Thyroid gland (tissue), 4 donors: ENCODE measurements around the gene TFF2.

ENCODE experiments used
- POLR2A ChIP-seq, 2 donors: fragments of 450-650 bp; IDR thresholded peaks; one replicate each; pipeline ENCODE4 v1.6.1; 2017; ENCODE audit warnings: antibody characterized with exemption in 2 of 2, mild to moderate bottlenecking in 2 of 2, moderate library complexity in 1 of 2
- TF ChIP-seq, protein P1 (sequence below), 6 experiments: fragments of 200-600 bp in 3 of 6; fragments of 450-650 bp in 3 of 6; sonication (generic) in 3 of 6; IDR thresholded peaks; one replicate each; pipeline ENCODE4 v1.5.1; 2016 to 2019; ENCODE audit warnings: antibody characterized with exemption in 6 of 6, mild to moderate bottlenecking in 2 of 6, inconsistent platforms in 1 of 6, moderate library complexity in 1 of 6

DNA sequence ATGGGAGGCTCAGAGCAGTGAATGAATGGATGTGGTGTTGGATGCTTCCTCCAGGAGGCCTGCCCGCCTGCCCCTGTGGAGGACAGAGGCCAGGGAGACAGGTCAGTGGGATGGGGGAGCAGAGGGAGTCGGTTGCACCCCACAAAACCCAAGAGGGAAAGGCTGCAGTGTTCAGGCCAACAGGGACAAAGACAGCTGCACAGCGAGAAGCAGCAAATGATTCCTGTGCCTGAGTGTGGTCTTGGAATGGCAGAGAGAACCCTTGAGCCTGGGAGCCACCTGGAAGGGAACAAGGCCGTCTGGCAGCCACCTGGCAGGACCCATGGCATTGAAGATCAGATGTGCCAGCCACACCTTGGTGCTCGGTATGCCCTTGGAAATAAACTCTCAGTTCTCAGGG, 43.7 kb downstream of the TFF2 start:
- TF ChIP-seq POLR2A (IDR thresholded peaks at IDR 0.05): no peak
- TF ChIP-seq, protein P1, sequence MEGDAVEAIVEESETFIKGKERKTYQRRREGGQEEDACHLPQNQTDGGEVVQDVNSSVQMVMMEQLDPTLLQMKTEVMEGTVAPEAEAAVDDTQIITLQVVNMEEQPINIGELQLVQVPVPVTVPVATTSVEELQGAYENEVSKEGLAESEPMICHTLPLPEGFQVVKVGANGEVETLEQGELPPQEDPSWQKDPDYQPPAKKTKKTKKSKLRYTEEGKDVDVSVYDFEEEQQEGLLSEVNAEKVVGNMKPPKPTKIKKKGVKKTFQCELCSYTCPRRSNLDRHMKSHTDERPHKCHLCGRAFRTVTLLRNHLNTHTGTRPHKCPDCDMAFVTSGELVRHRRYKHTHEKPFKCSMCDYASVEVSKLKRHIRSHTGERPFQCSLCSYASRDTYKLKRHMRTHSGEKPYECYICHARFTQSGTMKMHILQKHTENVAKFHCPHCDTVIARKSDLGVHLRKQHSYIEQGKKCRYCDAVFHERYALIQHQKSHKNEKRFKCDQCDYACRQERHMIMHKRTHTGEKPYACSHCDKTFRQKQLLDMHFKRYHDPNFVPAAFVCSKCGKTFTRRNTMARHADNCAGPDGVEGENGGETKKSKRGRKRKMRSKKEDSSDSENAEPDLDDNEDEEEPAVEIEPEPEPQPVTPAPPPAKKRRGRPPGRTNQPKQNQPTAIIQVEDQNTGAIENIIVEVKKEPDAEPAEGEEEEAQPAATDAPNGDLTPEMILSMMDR (IDR thresholded peaks at IDR 0.05): no peak
